Renal cortex interstitium (tissue), 3 donors: Measurements from ENCODE around the gene TANGO2. TPM values are rescaled to one million over a fixed set of nuclear protein-coding genes. Genes with fewer than 3 reads are reported as not detected.

Experiments
- polyA plus RNA-seq, 3 donors: library from polyadenylated mRNA; unstranded; fragments of 120-200 nt; gene quantifications; one replicate each; pipeline ENCODE4 v1.2.1, GENCODE V29; 2013; ENCODE audit not compliant: insufficient read length in 3 of 3

The TANGO2 gene
- polyA plus RNA-seq, 3 donors, result 9.5 to 12.8 (median 11.4) TPM

Other genes starting within 250 kb of the TANGO2 start
- gene GNB1L, start 166.2 kb upstream of the TANGO2 start, polyA plus RNA-seq, result 1 to 10 TPM; 3.2 to 5.8 (median 4.7) TPM
- 10 to 100 TPM; 21.2 to 25.2 (median 24.3) TPM for gene RTL10, start 166.2 kb upstream of the TANGO2 start, polyA plus RNA-seq
- gene COMT, start 79.3 kb upstream of the TANGO2 start, polyA plus RNA-seq, result 100 to 1,000 TPM in 2 of 3 donors, 10 to 100 TPM in 1; 82.5 to 123 (median 116) TPM
- 10 to 100 TPM; 22.0 to 32.1 (median 28.2) TPM for gene TXNRD2, start 79.3 kb upstream of the TANGO2 start, polyA plus RNA-seq
- gene ARVCF, start 4.3 kb upstream of the TANGO2 start, polyA plus RNA-seq, result 10 to 100 TPM; 17.3 to 30.7 (median 26.0) TPM
- gene DGCR8, start 59.1 kb downstream of the TANGO2 start, polyA plus RNA-seq, result 10 to 100 TPM; 42.4 to 54.6 (median 50.6) TPM
- gene RANBP1, start 95.0 kb downstream of the TANGO2 start, polyA plus RNA-seq, result 100 to 1,000 TPM; 175 to 213 (median 202) TPM
- 10 to 100 TPM; 46.5 to 57.3 (median 55.3) TPM for gene TRMT2A, start 96.1 kb downstream of the TANGO2 start, polyA plus RNA-seq
- gene ZDHHC8, start 110.7 kb downstream of the TANGO2 start, polyA plus RNA-seq, result 10 to 100 TPM; 30.4 to 52.1 (median 49.2) TPM
- 1 to 10 TPM in 2 of 3 donors, under 1 TPM in 1; 0.93 to 1.4 (median 1.3) TPM for gene CCDC188, start 129.9 kb downstream of the TANGO2 start, polyA plus RNA-seq
- gene RTN4R, start 247.2 kb downstream of the TANGO2 start, polyA plus RNA-seq, result 10 to 100 TPM in 1 of 3 donors, 1 to 10 TPM in 2; 4.6 to 10.3 (median 7.1) TPM